ENCODE data around the gene SETD1A. TPM values are rescaled to one million over a fixed set of nuclear protein-coding genes. Genes with fewer than 3 reads are reported as not detected.
A peak's percentile ranks its signal among the peaks of the same experiment; 100 is the strongest.

SETD1A gene
- total and polyA plus RNA-seq, 9 of the 15 experiments (the other 6 are each of a cell fraction or from before 2014, with no cell fraction given): 0.08 to 36.0 (median 4.2) TPM

- TF ChIP-seq CHD4 (IDR thresholded peaks at IDR 0.05; ENCODE audit: insufficient read depth, insufficient replicate concordance, low read depth, low read length, poor library complexity, severe bottlenecking) (no peak), FOXM1 (IDR thresholded peaks at IDR 0.05; ENCODE audit: low read depth) (no peak), FOXM1 (CRISPR knock-in tag; IDR thresholded peaks at IDR 0.05; ENCODE audit: low read depth) (no peak), BCOR (IDR thresholded peaks at IDR 0.05) (0 out of 2 replicates have a peak, but pooled peaks have one; percentile 33), ZNF75A (CRISPR knock-in tag; IDR thresholded peaks at IDR 0.05) (no peak), SIN3B (IDR thresholded peaks at IDR 0.05; ENCODE audit: low read depth) (no peak), NRF1 (conservative IDR thresholded peaks at IDR 0.05 in 1 of 2, IDR thresholded peaks at IDR 0.05 in 1 of 2) (no peak), XRCC4 (IDR thresholded peaks at IDR 0.05; ENCODE audit: extremely low read depth, insufficient read depth, insufficient read length) (no peak), RBM39 (optimal IDR thresholded peaks at IDR 0.05; ENCODE audit: low read depth, low read length) (no peak), ZKSCAN1 (IDR thresholded peaks at IDR 0.05; ENCODE audit: low read depth, low read length) (no peak), CBFA2T2 (conservative IDR thresholded peaks at IDR 0.05) (no peak), RAD21 (CRISPR knock-in tag; conservative IDR thresholded peaks at IDR 0.05 in 1 of 2, IDR thresholded peaks at IDR 0.05 in 1 of 2) (0 out of 4 replicates have a peak, but pooled peaks of 1 of the 2 experiments have one; percentile 3), STAT6 (CRISPR knock-in tag; IDR thresholded peaks at IDR 0.05) (no peak), EGR1 (conservative IDR thresholded peaks at IDR 0.05) (no peak), RNF2 (IDR thresholded peaks at IDR 0.05) (no peak; the same call in 1 of the 2 replicates), ZBTB1 (CRISPR knock-in tag; IDR thresholded peaks at IDR 0.05; ENCODE audit: borderline replicate concordance, low read depth) (no peak), SRSF3 (IDR thresholded peaks at IDR 0.05; ENCODE audit: insufficient read depth, low read length) (no peak), ZNF511 (CRISPR knock-in tag; IDR thresholded peaks at IDR 0.05) (no peak), ZNF134 (CRISPR knock-in tag; conservative IDR thresholded peaks at IDR 0.05) (0 out of 2 replicates have a peak, but pooled peaks have one; percentile 18), FOXJ2 (tag; IDR thresholded peaks at IDR 0.05) (no peak), MYC (IDR thresholded peaks at IDR 0.05; ENCODE audit: low read depth, low read length) (no peak), MYC (CRISPR knock-in tag; IDR thresholded peaks at IDR 0.05; ENCODE audit: borderline replicate concordance, low read depth) (no peak; the same call in 1 of the 2 replicates), SREBF2 (CRISPR knock-in tag; IDR thresholded peaks at IDR 0.05) (no peak), ZNF23 (CRISPR knock-in tag; IDR thresholded peaks at IDR 0.05) (no peak)
- TF ChIP-seq, protein P1, sequence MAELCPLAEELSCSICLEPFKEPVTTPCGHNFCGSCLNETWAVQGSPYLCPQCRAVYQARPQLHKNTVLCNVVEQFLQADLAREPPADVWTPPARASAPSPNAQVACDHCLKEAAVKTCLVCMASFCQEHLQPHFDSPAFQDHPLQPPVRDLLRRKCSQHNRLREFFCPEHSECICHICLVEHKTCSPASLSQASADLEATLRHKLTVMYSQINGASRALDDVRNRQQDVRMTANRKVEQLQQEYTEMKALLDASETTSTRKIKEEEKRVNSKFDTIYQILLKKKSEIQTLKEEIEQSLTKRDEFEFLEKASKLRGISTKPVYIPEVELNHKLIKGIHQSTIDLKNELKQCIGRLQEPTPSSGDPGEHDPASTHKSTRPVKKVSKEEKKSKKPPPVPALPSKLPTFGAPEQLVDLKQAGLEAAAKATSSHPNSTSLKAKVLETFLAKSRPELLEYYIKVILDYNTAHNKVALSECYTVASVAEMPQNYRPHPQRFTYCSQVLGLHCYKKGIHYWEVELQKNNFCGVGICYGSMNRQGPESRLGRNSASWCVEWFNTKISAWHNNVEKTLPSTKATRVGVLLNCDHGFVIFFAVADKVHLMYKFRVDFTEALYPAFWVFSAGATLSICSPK (IDR thresholded peaks at IDR 0.05; ENCODE audit: borderline replicate concordance): no peak
Measured at GRCh38 chr16:30992931-30993816, 35.6 kb downstream of the SETD1A start (continued).
